GM23248 (cell line): ENCODE data around the gene ETF1.

Experiments
- EZH2 ChIP-seq: fragments of 200-600 bp; sonication (generic); IDR thresholded peaks from 2 replicates; pipeline ENCODE4 v1.6.1; 2018; ENCODE audit warnings: antibody characterized with exemption, mild to moderate bottlenecking; ENCODE audit not compliant: insufficient read depth, poor library complexity, severe bottlenecking
- EZH2phosphoT487 ChIP-seq: fragments of 200-600 bp; sonication (generic); IDR thresholded peaks from 2 replicates; pipeline ENCODE4 v1.6.1; 2018; ENCODE audit warnings: antibody characterized with exemption, moderate library complexity, mild to moderate bottlenecking, low read depth; ENCODE audit not compliant: insufficient read depth

DNA sequence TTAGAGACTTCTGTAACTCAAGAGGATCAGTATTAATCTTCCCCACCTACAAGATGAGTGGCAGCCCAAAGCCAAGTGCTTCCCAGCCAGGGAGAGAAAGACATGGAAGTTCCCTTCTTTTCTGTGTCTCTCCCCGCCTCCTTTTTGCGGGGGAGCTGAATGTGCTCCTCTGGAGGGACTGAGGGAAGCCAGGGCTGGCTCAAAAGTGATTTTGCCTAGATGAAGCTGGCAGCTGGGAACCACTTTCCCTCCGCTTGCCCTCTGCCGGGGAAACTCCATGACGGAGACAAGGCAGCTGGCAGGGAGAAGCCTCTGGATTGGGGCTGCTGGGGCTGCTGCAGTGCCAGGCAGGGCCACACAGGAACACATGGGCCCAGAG lies 53.4 kb downstream of the ETF1 start:
- TF ChIP-seq EZH2 (no peak), EZH2phosphoT487 (no peak)
